HCT116 (cell line): ENCODE measurements around the gene SRRD. TPM values are rescaled to one million over a fixed set of nuclear protein-coding genes. Genes with fewer than 3 reads are reported as not detected.

Source experiments
- ATAC-seq: fragments of 200-7000 bp; cut with Tn5 transposase; 2 replicates; pipeline ENCODE4 v1.9.1; 2020; ENCODE audit warnings: mild to moderate bottlenecking, moderate library complexity
- BruUV-seq: library from RNA; stranded (reverse); fragments of 400-500 nt; replicated peaks from 2 replicates; lab custom pipeline; 2021; lab: Mats Ljungman, UMichigan
- CTCF ChIA-PET: fragments of 300-600 bp; sonication (Branson Sonifier 250); formaldehyde crosslinking; loops from one replicate; lab custom pipeline; 2021; ENCODE audit warnings: antibody characterized with exemption; lab: Charles Lee
- POLR2A ChIA-PET: fragments of 300-600, 350-600 bp; sonication (Branson Sonifier 250); formaldehyde crosslinking; loops from one replicate; lab custom pipeline; 2021; ENCODE audit warnings: antibody characterized with exemption; lab: Charles Lee
- RAD21 ChIA-PET, 2 experiments: fragments of 300-600 bp; sonication (Branson Sonifier 250); formaldehyde crosslinking; loops; one replicate each; lab custom pipeline; 2023; ENCODE audit warnings: low total read pairs in 2 of 2; ENCODE audit not compliant: uncharacterized antibody in 2 of 2, unreplicated experiment in 2 of 2, low non-redundant PET in 1 of 2; lab: Charles Lee
- DNase-seq: peaks from one replicate; pipeline ENCODE4 v3.0.0-alpha.2; 2010; ENCODE audit warnings: low read depth, low spot score
- H2AFZ ChIP-seq: fragments of 200-600 bp; shearing (Covaris generic), sonication (generic); 2 replicates; pipeline ENCODE4 v1.6.1; 2017; ENCODE audit warnings: low read depth, mixed run types, mixed read lengths, antibody characterized with exemption, low read length; ENCODE audit not compliant: poor library complexity, severe bottlenecking
- H3K27ac ChIP-seq: 2 replicates; pipeline ENCODE4 v1.5.1; 2012; ENCODE audit warnings: low read depth, low read length
- H3K27me3 ChIP-seq: fragments of 200-600 bp; sonication (generic); 2 replicates; pipeline ENCODE4 v1.6.1; 2016; ENCODE audit warnings: mixed run types, low read length, mixed read lengths; ENCODE audit not compliant: insufficient read depth
- H3K36me3 ChIP-seq, 2 experiments: fragments of 200-500 bp in 1 of 2; fragments of 200-600 bp in 1 of 2; sonication (Bioruptor generic) in 1 of 2; sonication (generic) in 1 of 2; 2 replicates each; pipeline versions ENCODE4 v1.5.1 to v1.6.1; 2014 to 2016; ENCODE audit warnings: low read length in 2 of 2, inconsistent platforms in 1 of 2, mixed read lengths in 1 of 2, mixed run types in 1 of 2; ENCODE audit not compliant: insufficient read depth in 2 of 2, control insufficient read depth in 1 of 2
- H3K4me1 ChIP-seq, 2 experiments: fragments of 200-600 bp in 1 of 2; sonication (generic) in 1 of 2; 2 replicates each; pipeline versions ENCODE4 v1.5.1 to v1.6.1; 2012 to 2017; ENCODE audit warnings: low read length in 2 of 2, inconsistent platforms in 1 of 2, mild to moderate bottlenecking in 1 of 2, mixed read lengths in 1 of 2, mixed run types in 1 of 2, moderate library complexity in 1 of 2; ENCODE audit not compliant: insufficient read depth in 2 of 2, control insufficient read depth in 1 of 2
- H3K4me2 ChIP-seq: fragments of 200-600 bp; sonication (generic); 2 replicates; pipeline ENCODE4 v1.6.1; 2017; ENCODE audit warnings: mixed run types, low read length, mixed read lengths
- H3K4me3 ChIP-seq, 2 experiments: fragments of 200-600 bp in 1 of 2; sonication (generic) in 1 of 2; replicated peaks in 1 of 2; 2 replicates each; pipeline ENCODE4 v1.5.1; 2011 to 2016; ENCODE audit warnings: low read length in 2 of 2, control low read depth in 1 of 2, low read depth in 1 of 2, mild to moderate bottlenecking in 1 of 2, mixed read lengths in 1 of 2, mixed run types in 1 of 2
- H3K79me2 ChIP-seq: fragments of 200-600 bp; sonication (generic); 2 replicates; pipeline ENCODE4 v1.6.1; 2017; ENCODE audit warnings: mild to moderate bottlenecking, mixed run types, low read length, moderate library complexity, mixed read lengths; ENCODE audit not compliant: insufficient read depth
- H3K9ac ChIP-seq: fragments of 200-600 bp; sonication (generic); 2 replicates; pipeline ENCODE4 v1.6.1; 2016; ENCODE audit warnings: low read length, mixed read lengths
- H3K9me2 ChIP-seq: fragments of 200-600 bp; sonication (generic), shearing (Covaris generic); 2 replicates; pipeline ENCODE4 v1.6.1; 2017; ENCODE audit warnings: mixed run types, mild to moderate bottlenecking, moderate library complexity; ENCODE audit not compliant: insufficient read depth
- H3K9me3 ChIP-seq, 2 experiments: fragments of 200-500 bp in 1 of 2; fragments of 200-600 bp in 1 of 2; sonication (Bioruptor generic) in 1 of 2; sonication (generic) in 1 of 2; 2 replicates each; pipeline ENCODE4 v1.6.1; 2014 to 2017; ENCODE audit warnings: low read length in 2 of 2, mixed read lengths in 2 of 2, inconsistent platforms in 1 of 2, low read depth in 1 of 2, mild to moderate bottlenecking in 1 of 2, mixed run types in 1 of 2, moderate library complexity in 1 of 2; ENCODE audit not compliant: control insufficient read depth in 1 of 2, insufficient read depth in 1 of 2
- H4K20me1 ChIP-seq: fragments of 200-600 bp; sonication (generic), shearing (Covaris generic); 2 replicates; pipeline ENCODE4 v1.6.1; 2017; ENCODE audit warnings: mixed run types, mild to moderate bottlenecking, moderate library complexity; ENCODE audit not compliant: insufficient read depth
- ATF3 ChIP-seq: IDR thresholded peaks from 2 replicates; pipeline ENCODE4 v1.6.1; 2012
- CBX3 ChIP-seq: IDR thresholded peaks from 2 replicates; pipeline ENCODE4 v1.6.1; 2012; ENCODE audit warnings: low read depth
- CTCF ChIP-seq, 3 experiments: fragments of 200-600 bp in 1 of 3; sonication (generic) in 1 of 3; IDR thresholded peaks in 2 of 3; conservative IDR thresholded peaks in 1 of 3; 2 replicates each; pipeline ENCODE4 v1.5.1; 2012 to 2017; ENCODE audit warnings: low read depth in 2 of 3, low read length in 2 of 3, antibody characterized with exemption in 1 of 3, borderline replicate concordance in 1 of 3, control low read depth in 1 of 3, mild to moderate bottlenecking in 1 of 3, mixed read lengths in 1 of 3, mixed run types in 1 of 3, moderate library complexity in 1 of 3; ENCODE audit not compliant: insufficient read depth in 1 of 3
- EGR1 ChIP-seq: IDR thresholded peaks from 2 replicates; pipeline ENCODE4 v1.6.1; 2012; ENCODE audit warnings: low read depth
- EZH2 ChIP-seq: fragments of 200-600 bp; sonication (generic); IDR thresholded peaks from 2 replicates; pipeline ENCODE4 v1.6.1; 2017; ENCODE audit warnings: antibody characterized with exemption, mixed run types
- FOSL1 ChIP-seq: IDR thresholded peaks from 2 replicates; pipeline ENCODE4 v1.6.1; 2012; ENCODE audit warnings: low read depth
- JUND ChIP-seq: IDR thresholded peaks from 2 replicates; pipeline ENCODE4 v1.6.1; 2012
- MAX ChIP-seq: IDR thresholded peaks from 2 replicates; pipeline ENCODE4 v1.6.1; 2012
- POLR2A ChIP-seq: IDR thresholded peaks from 2 replicates; pipeline ENCODE4 v1.7.0; 2011; ENCODE audit warnings: borderline replicate concordance; ENCODE audit not compliant: insufficient read depth, insufficient read length; ENCODE audit errors: extremely low read depth
- POLR2AphosphoS5 ChIP-seq: IDR thresholded peaks from 2 replicates; pipeline ENCODE4 v1.6.1; 2011; ENCODE audit warnings: mild to moderate bottlenecking, low read depth, low read length, moderate library complexity
- RAD21 ChIP-seq: IDR thresholded peaks from 2 replicates; pipeline ENCODE4 v1.6.1; 2012; ENCODE audit warnings: low read depth, mild to moderate bottlenecking
- SIN3A ChIP-seq: IDR thresholded peaks from 2 replicates; pipeline ENCODE4 v1.6.1; 2012; ENCODE audit warnings: low read depth
- SP1 ChIP-seq: IDR thresholded peaks from 2 replicates; pipeline ENCODE4 v1.6.1; 2012; ENCODE audit warnings: low read depth
- SRF ChIP-seq: IDR thresholded peaks from 2 replicates; pipeline ENCODE4 v1.6.1; 2012; ENCODE audit warnings: low read depth
- TCF7L2 ChIP-seq: IDR thresholded peaks from 2 replicates; pipeline ENCODE4 v1.7.0; 2011; ENCODE audit warnings: borderline replicate concordance, inconsistent platforms; ENCODE audit not compliant: insufficient read depth, insufficient read length; ENCODE audit errors: extremely low read depth
- ZBTB33 ChIP-seq: IDR thresholded peaks from 2 replicates; pipeline ENCODE4 v1.6.1; 2011; ENCODE audit warnings: mild to moderate bottlenecking, low read length, moderate library complexity; ENCODE audit not compliant: insufficient replicate concordance; ENCODE audit errors: extremely low read depth
- ZFX ChIP-seq: fragments of 450-650 bp; IDR thresholded peaks from 2 replicates; pipeline ENCODE4 v1.6.1; 2017
- intact Hi-C: fragments of 100-400 bp; cut with micrococcal nuclease; formaldehyde crosslinking; loops from 2 replicates; pipeline ENCODE4 v1.10.0; 2022
- total RNA-seq: library from RNA; stranded (reverse); gene quantifications from one replicate; pipeline ENCODE4 v1.2.1, GENCODE V29; 2021; ENCODE audit not compliant: unreplicated experiment

SRRD gene
- total RNA-seq, 1 experiment from 2014 or later = 30.4 TPM

GRCh38 chr22:26534874-26535602 lies 51.4 kb downstream of the SRRD start:
- no peaks in the 10 kb centered on the region for H3K4me1 ChIP-seq
- no peak for TF ChIP-seq FOSL1
- TF ChIP-seq MAX = no peak
- TF ChIP-seq POLR2AphosphoS5 = no peak
- TF ChIP-seq SRF = no peak
- no peak for TF ChIP-seq CBX3
- no peak for TF ChIP-seq ATF3
- no peak for TF ChIP-seq CTCF (IDR thresholded peaks at IDR 0.05 in 2 of 3, conservative IDR thresholded peaks at IDR 0.05 in 1 of 3; ENCODE audit: borderline replicate concordance in 1 of 3, insufficient read depth in 1 of 3, low read depth in 2 of 3, low read length in 2 of 3)
- TF ChIP-seq ZFX = no peak
- no peak for TF ChIP-seq SIN3A
- TF ChIP-seq JUND = no peak
- TF ChIP-seq TCF7L2 = no peak
- no peak for TF ChIP-seq POLR2A
- no peak for TF ChIP-seq ZBTB33
- no peak for TF ChIP-seq SP1
- no peak for TF ChIP-seq EZH2
- TF ChIP-seq EGR1 = no peak
- TF ChIP-seq RAD21 = no peak
- ChIA-PET RAD21 (no interaction called here), CTCF (no interaction called here), POLR2A (no interaction called here)
- no peaks in the 10 kb centered on the region for H4K20me1 ChIP-seq
- ATAC-seq = no peak
- no peak overlapping the region for H3K4me2 ChIP-seq
- H3K9ac ChIP-seq = no peak overlapping the region
- no peak overlapping the region for H3K27ac ChIP-seq
- H3K4me3 ChIP-seq = no peak overlapping the region
- no TSS peak for BruUV-seq
- no peaks in the 10 kb centered on the region for H3K27me3 ChIP-seq
- H3K36me3 ChIP-seq = peaks cover 0 to 2% of the 10 kb centered on the region in 2 experiments; a peak in 2 of 4 replicates
- H3K9me3 ChIP-seq = no peaks in the 10 kb centered on the region
- intact Hi-C loops = no loop called here
- no peaks in the 10 kb centered on the region for H3K79me2 ChIP-seq
- no peak for DNase-seq
- H2AFZ ChIP-seq = no peak overlapping the region
- H3K9me2 ChIP-seq = no peaks in the 10 kb centered on the region
